ENCODE measurements around the gene EPB41L4A.

The EPB41L4A gene

GRCh38 chr5:112113565-112113964 lies 305.5 kb downstream of the EPB41L4A start:
- DNase-seq (ENCODE audit: low read depth), result no peak

Measured in activated T-helper 1 cell treated with Interleukin-2 at 50 U/mL for 16 hours (primary cell).